Choroid plexus epithelial cell (primary cell): ENCODE data around the gene ST8SIA6.

Experiments used
- DNase-seq: peaks from one replicate; pipeline ENCODE4 v3.0.0-alpha.2; 2010; ENCODE audit warnings: low read depth
- H3K4me3 ChIP-seq: 2 replicates; pipeline ENCODE4 v1.5.1; 2011; ENCODE audit warnings: low read depth, mild to moderate bottlenecking, control low read depth, low read length, moderate library complexity
- CTCF ChIP-seq: conservative IDR thresholded peaks from 2 replicates; pipeline ENCODE4 v1.5.1; 2011; ENCODE audit warnings: low read depth, mild to moderate bottlenecking, control low read depth, inconsistent platforms, low read length, moderate library complexity

Gene ST8SIA6

GRCh38 chr10:17483079-17483478 lies 28.7 kb upstream of the ST8SIA6 start:
- TF ChIP-seq CTCF, result no peak
- DNase-seq, result no peak
- no peak overlapping the region for H3K4me3 ChIP-seq

DNA sequence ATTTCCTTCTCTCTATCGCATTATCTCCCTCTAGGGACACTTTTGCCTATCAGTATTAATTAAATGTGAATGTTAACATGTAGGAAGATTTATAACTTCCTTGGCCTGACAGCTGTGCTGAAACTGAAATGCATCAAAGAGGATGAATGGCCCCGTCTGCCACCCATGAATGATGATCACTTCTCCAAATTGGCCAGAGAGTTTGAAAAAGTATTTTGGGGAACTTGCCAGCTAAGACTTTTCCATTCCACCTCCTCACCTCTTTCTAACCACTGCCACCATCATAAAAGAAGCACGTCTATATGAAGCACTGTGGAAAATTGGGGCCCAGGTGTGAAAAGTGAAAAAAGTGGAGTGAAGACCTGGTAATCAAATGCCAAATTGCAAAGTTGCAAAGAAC lies 25.4 kb upstream of the ST8SIA6 start:
- no peak overlapping the region for H3K4me3 ChIP-seq
- no peak for DNase-seq
- TF ChIP-seq CTCF, result no peak

DNA sequence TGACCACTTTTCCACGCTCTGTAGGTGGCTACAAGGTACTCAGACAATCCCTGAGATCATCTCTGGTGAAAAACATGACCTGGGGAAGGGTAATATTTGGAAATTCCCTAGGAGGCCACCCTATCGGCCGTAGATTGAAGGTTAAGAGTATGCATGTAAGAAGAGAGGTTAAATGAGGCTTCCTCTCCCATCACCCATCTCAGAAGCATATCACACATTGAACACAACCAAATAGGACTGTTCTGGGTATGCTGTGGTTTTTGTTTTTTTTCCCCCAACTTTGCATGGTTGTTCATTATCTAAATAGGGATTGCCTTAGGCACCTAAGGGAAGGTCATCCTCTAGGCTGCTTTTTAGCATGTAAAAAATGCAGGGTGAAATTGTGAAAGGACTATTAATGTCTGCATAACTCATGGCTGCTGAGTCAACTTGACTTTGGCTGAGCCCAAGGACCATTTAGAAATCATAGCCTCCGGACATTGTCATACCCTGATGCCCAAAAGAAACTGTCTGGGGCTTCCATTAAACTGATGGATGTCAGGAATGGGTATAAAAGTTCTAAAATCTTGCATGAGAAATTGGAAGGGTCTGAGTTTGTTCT lies 24.7 kb upstream of the ST8SIA6 start:
- no peak for TF ChIP-seq CTCF
- DNase-seq, result no peak
- H3K4me3 ChIP-seq, result no peak overlapping the region

GRCh38 chr10:17476073-17476472 lies 21.7 kb upstream of the ST8SIA6 start:
- no peak for DNase-seq
- TF ChIP-seq CTCF, result no peak

DNA sequence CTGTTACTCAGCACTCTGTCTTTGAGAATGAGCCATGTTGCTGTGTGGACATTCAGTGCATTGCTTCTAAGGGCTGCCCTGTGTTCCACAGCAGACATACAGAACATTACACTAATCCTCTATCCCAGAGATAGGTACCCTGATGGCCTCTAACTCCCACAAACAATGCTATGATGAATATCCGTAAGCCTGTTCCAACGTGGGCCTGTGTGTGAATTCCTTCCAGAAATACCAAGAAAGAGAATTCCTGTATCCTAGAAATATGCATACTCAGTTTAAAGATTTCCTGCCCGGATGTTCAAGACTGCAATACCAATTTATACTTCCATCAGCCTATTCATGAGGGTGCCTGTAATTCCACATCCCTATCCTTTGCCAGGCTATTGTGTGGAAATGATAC lies 21.3 kb upstream of the ST8SIA6 start:
- TF ChIP-seq CTCF, result no peak
- no peak overlapping the region for H3K4me3 ChIP-seq
- DNase-seq, result no peak

More at GRCh38 chr10:17476073-17476472, 21.7 kb upstream of the ST8SIA6 start:
- no peak overlapping the region for H3K4me3 ChIP-seq

DNA sequence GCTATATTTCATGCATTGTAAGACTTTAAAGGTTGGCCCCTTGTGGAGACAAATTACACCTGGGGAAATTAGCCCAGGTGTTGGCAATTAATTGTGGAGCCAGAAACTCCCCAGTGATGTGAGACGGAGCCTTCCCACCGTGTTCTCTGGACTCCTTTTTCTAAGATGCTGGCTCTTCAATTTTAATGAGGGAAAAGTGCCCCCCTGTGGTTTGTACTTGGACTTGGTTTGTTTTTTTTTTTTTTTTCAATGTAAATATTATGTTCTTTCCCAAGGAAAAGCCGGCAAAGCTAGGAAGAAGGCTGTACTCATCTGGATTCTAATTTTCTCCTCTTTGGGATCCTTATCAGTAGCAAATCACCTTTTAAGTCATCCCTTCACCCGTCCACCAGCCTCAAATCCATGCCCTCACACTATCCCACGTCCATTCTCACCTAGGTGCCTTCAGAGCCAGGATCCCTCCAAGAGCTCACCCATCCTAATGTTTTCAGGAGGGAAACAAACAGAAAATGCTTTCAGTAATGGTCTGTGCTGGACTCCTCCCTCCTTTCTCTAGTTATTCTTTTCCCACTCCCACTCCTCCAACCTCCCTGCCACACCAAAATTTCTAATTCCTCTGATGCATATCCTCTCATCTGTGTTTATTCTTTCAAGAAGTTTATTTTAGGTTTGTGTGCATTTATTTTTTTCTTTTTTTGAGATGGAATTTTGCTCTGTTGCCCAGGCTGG lies 20.4 kb upstream of the ST8SIA6 start:
- DNase-seq, result peak; percentile 31
- no peak overlapping the region for H3K4me3 ChIP-seq
- peak; percentile 29 for TF ChIP-seq CTCF
